PC-9 (cell line): ENCODE measurements around the gene SUPV3L1. TPM values are rescaled to one million over a fixed set of nuclear protein-coding genes. Genes with fewer than 3 reads are reported as not detected.

Source experiments
- BruUV-seq: library from RNA; stranded (reverse); fragments of 400-500 nt; replicated peaks from 2 replicates; lab custom pipeline; 2021; lab: Mats Ljungman, UMichigan
- CTCF ChIA-PET: fragments of 300-600 bp; sonication (Branson Sonifier 250); formaldehyde crosslinking; loops from one replicate; lab custom pipeline; 2022; ENCODE audit warnings: antibody characterized with exemption; lab: Charles Lee
- POLR2A ChIA-PET: fragments of 300-600 bp; sonication (Branson Sonifier 250); formaldehyde crosslinking; loops from one replicate; lab custom pipeline; 2022; ENCODE audit warnings: antibody characterized with exemption; ENCODE audit not compliant: unreplicated experiment; lab: Charles Lee
- DNase-seq, 2 experiments: peaks; one replicate each; pipeline versions ENCODE4 v3.0.0 to v3.0.0-alpha.2; 2015 to 2022; ENCODE audit warnings: mixed read lengths in 1 of 2
- H2AFZ ChIP-seq: fragments of 200-600 bp; sonication (generic); 2 replicates; pipeline ENCODE4 v1.8.1; 2017; ENCODE audit warnings: antibody characterized with exemption
- H3F3A ChIP-seq: fragments of 200-600 bp; sonication (generic); 2 replicates; pipeline ENCODE4 v1.8.1; 2017; ENCODE audit warnings: antibody characterized with exemption, mild to moderate bottlenecking, low read depth; ENCODE audit not compliant: insufficient read depth
- H3K27ac ChIP-seq: fragments of 200-600 bp; sonication (generic); 2 replicates; pipeline ENCODE4 v1.6.1; 2016; ENCODE audit warnings: mixed run types
- H3K27me3 ChIP-seq: fragments of 200-600 bp; sonication (generic); 2 replicates; pipeline ENCODE4 v1.6.1; 2016; ENCODE audit warnings: low read depth, mixed run types; ENCODE audit not compliant: insufficient read depth
- H3K36me3 ChIP-seq: fragments of 200-600 bp; sonication (generic); 2 replicates; pipeline ENCODE4 v1.6.1; 2016; ENCODE audit warnings: low read depth, mixed run types
- H3K4me1 ChIP-seq: fragments of 200-600 bp; sonication (generic); replicated peaks from 2 replicates; pipeline ENCODE4 v1.6.1; 2016; ENCODE audit warnings: mixed run types; ENCODE audit not compliant: insufficient read depth
- H3K4me2 ChIP-seq: fragments of 200-600 bp; sonication (generic); 2 replicates; pipeline ENCODE4 v1.6.1; 2017; ENCODE audit warnings: mixed run types
- H3K4me3 ChIP-seq: fragments of 200-600 bp; sonication (generic); 2 replicates; pipeline ENCODE4 v1.6.1; 2016; ENCODE audit warnings: mixed run types
- H3K79me2 ChIP-seq: fragments of 200-600 bp; sonication (generic); 2 replicates; pipeline ENCODE4 v1.6.1; 2017; ENCODE audit warnings: low read depth, mixed run types
- H3K9me2 ChIP-seq: fragments of 200-600 bp; sonication (generic); 2 replicates; pipeline ENCODE4 v1.8.1; 2017; ENCODE audit warnings: mild to moderate bottlenecking; ENCODE audit not compliant: insufficient read depth
- H3K9me3 ChIP-seq: fragments of 200-600 bp; sonication (generic); 2 replicates; pipeline ENCODE4 v1.8.1; 2016; ENCODE audit warnings: low read depth; ENCODE audit not compliant: insufficient read depth
- H4K20me1 ChIP-seq: fragments of 200-600 bp; sonication (generic); 2 replicates; pipeline ENCODE4 v1.8.1; 2017; ENCODE audit not compliant: insufficient read depth
- CTCF ChIP-seq: fragments of 200-600 bp; sonication (generic); conservative IDR thresholded peaks from 2 replicates; pipeline ENCODE4 v1.6.1; 2017; ENCODE audit warnings: mixed run types, antibody characterized with exemption, mild to moderate bottlenecking, moderate library complexity
- EZH2 ChIP-seq: fragments of 200-600 bp; sonication (generic); IDR thresholded peaks from 2 replicates; pipeline ENCODE4 v1.8.0; 2017; ENCODE audit warnings: antibody characterized with exemption, low read depth
- intact Hi-C: fragments of 100-400 bp; cut with micrococcal nuclease; formaldehyde crosslinking; loops from one replicate; pipeline ENCODE4 v1.10.0; 2022; ENCODE audit not compliant: unreplicated experiment
- total RNA-seq: library from RNA; stranded (reverse); gene quantifications from 2 replicates; pipeline ENCODE4 v1.2.3, GENCODE V29; 2021

Gene SUPV3L1
- total RNA-seq, 1 experiment from 2014 or later = 55.7 TPM

GRCh38 chr10:69230128-69230527, 50.1 kb downstream of the SUPV3L1 start:
- CTCF ChIA-PET = interaction anchor here (0.7 kb wide), 1 partner anchor 653 kb away, joined by 3 read pairs; no protein-coding TSS in a partner anchor

GRCh38 chr10:69232252-69232651, 52.2 kb downstream of the SUPV3L1 start:
- TF ChIP-seq CTCF = no peak
- TF ChIP-seq EZH2 = no peak
- Histone ChIP-seq H4K20me1 (no peaks in the 10 kb centered on the region; the same call in 1 of the 2 replicates), H3F3A (peaks cover 44% of the 10 kb centered on the region), H2AFZ (no peak overlapping the region), H3K9me2 (no peaks in the 10 kb centered on the region), H3K9me3 (no peaks in the 10 kb centered on the region), H3K27me3 (no peaks in the 10 kb centered on the region), H3K4me2 (peak overlapping the region; percentile 76), H3K36me3 (no peaks in the 10 kb centered on the region), H3K4me1 (peaks cover 73% of the 10 kb centered on the region), H3K27ac (peak overlapping the region; percentile 96), H3K4me3 (peak overlapping the region; percentile 72), H3K79me2 (peaks cover 81% of the 10 kb centered on the region)
- ChIA-PET CTCF (interaction anchor here (0.9 to 1.4 kb wide), 2 partner anchors 10 to 60 kb away, joined by 5 to 7 read pairs; no protein-coding TSS in a partner anchor), POLR2A (interaction anchor here (0.5 to 1.2 kb wide), 10 partner anchors 8 to 193 kb away, joined by 3 to 17 read pairs (median 4); partner anchors contain the start of gene SRGN)
- no TSS peak for BruUV-seq
- intact Hi-C loops = loop anchor here (1.0 to 5.0 kb wide), 4 partner anchors 10 to 107 kb away; partner anchors contain the start of gene VPS26A
- DNase-seq = peak; percentile 88 to 96

More at GRCh38 chr10:69230128-69230527, 50.1 kb downstream of the SUPV3L1 start:
- Histone ChIP-seq H3K4me1 (peaks cover 73% of the 10 kb centered on the region), H3K27me3 (no peaks in the 10 kb centered on the region), H3K27ac (peak overlapping the region; percentile 96), H3K36me3 (no peaks in the 10 kb centered on the region), H3K9me3 (no peaks in the 10 kb centered on the region), H3K4me3 (no peak overlapping the region), H3K4me2 (peak overlapping the region; percentile 76), H2AFZ (no peak overlapping the region), H3K79me2 (peaks cover 60% of the 10 kb centered on the region), H4K20me1 (no peaks in the 10 kb centered on the region), H3K9me2 (no peaks in the 10 kb centered on the region), H3F3A (peaks cover 39% of the 10 kb centered on the region)
- BruUV-seq = no TSS peak
- POLR2A ChIA-PET = no interaction called here
- TF ChIP-seq EZH2 (no peak), CTCF (no peak)
- intact Hi-C loops = loop anchor here (5.0 kb wide), 1 partner anchor 87 kb away; no protein-coding TSS in a partner anchor
- peak in 1 of 2 experiments; percentile 40 for DNase-seq

- H3K4me3 ChIP-seq = peak overlapping the region; percentile 72
Observed at GRCh38 chr10:69232736-69233480, 52.9 kb downstream of the SUPV3L1 start.

More at GRCh38 chr10:69232736-69233480, 52.9 kb downstream of the SUPV3L1 start:
- Histone ChIP-seq H3F3A (peaks cover 46% of the 10 kb centered on the region), H3K79me2 (peaks cover 83% of the 10 kb centered on the region), H3K27me3 (no peaks in the 10 kb centered on the region), H3K9me3 (no peaks in the 10 kb centered on the region), H3K36me3 (0 out of 2 replicates have a peak, but pooled peaks cover 2% of the 10 kb centered on the region), H3K4me2 (peak overlapping the region; percentile 76), H2AFZ (no peak overlapping the region), H4K20me1 (peaks cover 2% of the 10 kb centered on the region), H3K9me2 (no peaks in the 10 kb centered on the region), H3K4me1 (peaks cover 70% of the 10 kb centered on the region), H3K27ac (peak overlapping the region; percentile 96)
- ChIA-PET POLR2A (interaction anchor here (0.5 to 1.0 kb wide), 8 partner anchors 10 to 160 kb away, joined by 3 to 17 read pairs (median 4); no protein-coding TSS in a partner anchor), CTCF (interaction anchor here (0.6 to 1.4 kb wide), 6 partner anchors 10 to 176 kb away, joined by 3 to 8 read pairs (median 5); no protein-coding TSS in a partner anchor)
- TF ChIP-seq EZH2 = no peak
- peak; percentile 67 to 77 for DNase-seq
- intact Hi-C loops = loop anchor here (1.0 to 5.0 kb wide), 4 partner anchors 11 to 108 kb away; partner anchors contain the start of gene VPS26A
- BruUV-seq = TSS peak; percentile 58
